Ovary (tissue), 9 donors: ENCODE data around the gene CYB5R3. TPM values are rescaled to one million over a fixed set of nuclear protein-coding genes. Genes with fewer than 3 reads are reported as not detected.
"Not testable (repeated sequence)": the region's sequence is repeated elsewhere in the genome, so short reads cannot be mapped to it uniquely, and the experiment has no call there.

Experiments used
- DNase-seq, 5 donors: peaks; one replicate each; pipeline ENCODE4 v3.0.0-alpha.2; 2019 to 2020
- H3K27ac ChIP-seq, 2 donors: fragments of 200-600 bp; one replicate each; pipeline versions ENCODE4 v1.5.1 to v1.8.0; 2019 to 2022
- H3K27me3 ChIP-seq: fragments of 200-600 bp; one replicate; pipeline ENCODE4 v1.8.0; 2022
- H3K36me3 ChIP-seq: fragments of 200-600 bp; sonication (generic); one replicate; pipeline ENCODE4 v1.5.1; 2019
- H3K4me1 ChIP-seq: one replicate; pipeline ENCODE4 v1.8.1; 2013; ENCODE audit warnings: mild to moderate bottlenecking, moderate library complexity; ENCODE audit not compliant: insufficient read depth
- H3K4me3 ChIP-seq: fragments of 200-600 bp; sonication (generic); one replicate; pipeline ENCODE4 v1.5.1; 2017
- H3K9me3 ChIP-seq, 2 donors: fragments of 200-600 bp in 1 of 2; sonication (generic) in 1 of 2; one replicate each; pipeline versions ENCODE4 v1.5.1 to v1.8.1; 2013 to 2019; ENCODE audit warnings: mild to moderate bottlenecking in 1 of 2, moderate library complexity in 1 of 2
- WGBS, 3 donors: extraction: QIAGEN DNeasy Blood & Tissue Kit in 1 of 3; methylation state at CpG; one replicate each; pipeline versions ENCODE4 v1.1.5 to v1.1.7; 2013 to 2017; 5-methylcytosine and 5-hydroxymethylcytosine counted together
- intact Hi-C, 4 donors: fragments of 100-400 bp; cut with DNase I; formaldehyde crosslinking; loops; one replicate each; pipeline versions ENCODE4 v1.11.0 to v1.15.1; 2022 to 2023
- polyA plus RNA-seq, 2 donors: library from polyadenylated mRNA; stranded (reverse); fragments of 200-250 nt in 1 of 2; fragments of 350-450 nt in 1 of 2; fragmentation: Illumina TruSeq in 1 of 2; extraction: RNeasy Lipid Tissue Mini Kit (QIAGEN cat#74804) in 1 of 2; gene quantifications; one replicate each; pipeline ENCODE4 v1.2.3, GENCODE V29; 2013 to 2014
- small RNA-seq: library from RNA; depleted of rRNA; stranded (forward); fragments of <200 nt; gene quantifications from one replicate; pipeline ENCODE3, GENCODE V24; 2016
- total RNA-seq, 7 donors: library from RNA; depleted of rRNA in 2 of 7; stranded (reverse); fragments of >200 nt in 2 of 7; fragmentation: NEBNext Ultra II Directional in 3 of 7; extraction: Animal tissue kit (Norgen Biotek cat#: 25700) in 3 of 7; gene quantifications; one replicate each; pipeline versions ENCODE4 v1.1.0 to v1.2.4, GENCODE V29; 2016 to 2023
- donor health status: DM: no; HTN: no; CAD: no; lungs with moderate emphysema.
- donor health status: DM: no; HTN: no; CAD: no.
- donor health status: Bipolar disorder and iron deficiency.
- donor health status: DM: yes; HTN: yes; CAD: no.
- donor health status: DM: no; HTN: no; CAD: no.
- donor health status: DM: yes; HTN: yes; CAD: no.

The CYB5R3 gene
- total and polyA plus RNA-seq, 9 donors, result 56.9 to 279 (median 228) TPM

GRCh38 chr22:42571068-42571467 is 78.1 kb downstream of the CYB5R3 start:
- not testable (repeated sequence) for H3K4me3 ChIP-seq

GRCh38 chr22:42570580-42570979 is 78.6 kb downstream of the CYB5R3 start:
- DNase-seq, result peak in 1 of 5 donors; percentile 13
- WGBS, 3 donors, result 74 to 81% (median 78%) methylated on average over 9 of the region's 9 CpGs
- H3K4me3 ChIP-seq, H3K27me3 ChIP-seq, H3K36me3 ChIP-seq, H3K27ac ChIP-seq, H3K4me1 ChIP-seq, H3K9me3 ChIP-seq, intact Hi-C loops: not testable (repeated sequence)

More at GRCh38 chr22:42571068-42571467, 78.1 kb downstream of the CYB5R3 start:
- intact Hi-C loops, H3K27ac ChIP-seq, H3K4me1 ChIP-seq, H3K36me3 ChIP-seq, H3K27me3 ChIP-seq, H3K9me3 ChIP-seq: not testable (repeated sequence)
- 66 to 80% (median 79%) methylated on average over 4 to 12 of the region's 12 CpGs for WGBS, 3 donors
- peak in 1 of 5 donors; percentile 18 for DNase-seq

GRCh38 chr22:42567950-42568349 is 81.2 kb downstream of the CYB5R3 start:
- H3K27me3 ChIP-seq, H3K36me3 ChIP-seq, H3K9me3 ChIP-seq, DNase-seq, intact Hi-C loops, H3K4me3 ChIP-seq, H3K27ac ChIP-seq, H3K4me1 ChIP-seq: not testable (repeated sequence)
- WGBS, 3 donors, result 65 to 76% (median 69%) methylated on average over 5 of the region's 6 CpGs

Small RNA genes lying within 50 kb of the gene (small RNA-seq; reads per million reads assigned to genes)
- not detected for gene RNU6-513P

Other genes with a start within 250 kb of the CYB5R3 start
- gene NFAM1, start 217.0 kb downstream of the CYB5R3 start, total RNA-seq, result 1 to 10 TPM in 3 of 7 donors, under 1 TPM in 4; 0.36 to 3.5 (median 0.91) TPM
- gene NFAM1, start 217.0 kb downstream of the CYB5R3 start, polyA plus RNA-seq, result 1 to 10 TPM in 1 of 2 donors, under 1 TPM in 1; 0.42 to 1.5 TPM
- gene RRP7A, start 129.6 kb downstream of the CYB5R3 start, total RNA-seq, result 10 to 100 TPM; 20.1 to 43.9 (median 39.4) TPM
- gene RRP7A, start 129.6 kb downstream of the CYB5R3 start, polyA plus RNA-seq, result 1 to 10 TPM; 9.3 to 9.6 TPM
- 10 to 100 TPM in 6 of 7 donors, 1 to 10 TPM in 1; 8.1 to 27.8 (median 14.9) TPM for gene SERHL2, start 95.4 kb downstream of the CYB5R3 start, total RNA-seq
- 10 to 100 TPM; 14.3 to 22.5 TPM for gene SERHL2, start 95.4 kb downstream of the CYB5R3 start, polyA plus RNA-seq
- gene POLDIP3, start 34.5 kb downstream of the CYB5R3 start, total RNA-seq, result 100 to 1,000 TPM in 5 of 7 donors, 10 to 100 TPM in 2; 44.0 to 133 (median 103) TPM
- gene POLDIP3, start 34.5 kb downstream of the CYB5R3 start, polyA plus RNA-seq, result 100 to 1,000 TPM in 1 of 2 donors, 10 to 100 TPM in 1; 69.1 to 125 TPM
- under 1 TPM in 5 of 7 donors, not detected in 2; 0.30 to 0.91 (median 0.54) TPM for gene ATP5MGL, start 8.8 kb downstream of the CYB5R3 start, total RNA-seq
- gene ATP5MGL, start 8.8 kb downstream of the CYB5R3 start, polyA plus RNA-seq, result not detected
- gene A4GALT, start 71.5 kb upstream of the CYB5R3 start, total RNA-seq, result 10 to 100 TPM in 4 of 7 donors, 1 to 10 TPM in 3; 3.3 to 19.6 (median 11.7) TPM
- 10 to 100 TPM in 1 of 2 donors, 1 to 10 TPM in 1; 2.0 to 12.1 TPM for gene A4GALT, start 71.5 kb upstream of the CYB5R3 start, polyA plus RNA-seq
- gene ARFGAP3, start 207.9 kb upstream of the CYB5R3 start, total RNA-seq, result 10 to 100 TPM; 28.8 to 47.8 (median 39.2) TPM
- gene ARFGAP3, start 207.9 kb upstream of the CYB5R3 start, polyA plus RNA-seq, result 10 to 100 TPM; 21.6 to 43.5 TPM